Endothelial cell (in vitro differentiated cells): ENCODE measurements around the gene PDE4D. TPM values are rescaled to one million over a fixed set of nuclear protein-coding genes. Genes with fewer than 3 reads are reported as not detected.

Experiments
- DNase-seq: peaks from one replicate; pipeline ENCODE4 v3.0.0; 2021; ENCODE audit warnings: low spot score
- H3K27ac Mint-ChIP-seq: one replicate; pipeline ENCODE4 v1.8.0; 2021; ENCODE audit warnings: mixed read lengths, inconsistent platforms; ENCODE audit not compliant: unreplicated experiment
- H3K27me3 Mint-ChIP-seq: one replicate; pipeline ENCODE4 v1.8.0; 2021; ENCODE audit warnings: mild to moderate bottlenecking, moderate library complexity, mixed read lengths, inconsistent platforms; ENCODE audit not compliant: unreplicated experiment
- H3K36me3 Mint-ChIP-seq: one replicate; pipeline ENCODE4 v1.8.0; 2021; ENCODE audit warnings: mild to moderate bottlenecking, low read depth, mixed read lengths, inconsistent platforms; ENCODE audit not compliant: unreplicated experiment
- H3K4me1 Mint-ChIP-seq: one replicate; pipeline ENCODE4 v1.8.0; 2021; ENCODE audit warnings: mild to moderate bottlenecking, mixed read lengths, inconsistent platforms; ENCODE audit not compliant: unreplicated experiment
- H3K4me3 Mint-ChIP-seq: one replicate; pipeline ENCODE4 v1.8.0; 2021; ENCODE audit warnings: mild to moderate bottlenecking, mixed read lengths, inconsistent platforms; ENCODE audit not compliant: unreplicated experiment
- H3K9me3 Mint-ChIP-seq: one replicate; pipeline ENCODE4 v1.8.0; 2021; ENCODE audit warnings: mixed read lengths, inconsistent platforms; ENCODE audit not compliant: unreplicated experiment
- CTCF ChIP-seq: fragments of 200-600 bp; sonication (generic); IDR thresholded peaks from one replicate; pipeline ENCODE4 v1.5.0; 2021; ENCODE audit warnings: antibody characterized with exemption; ENCODE audit not compliant: unreplicated experiment
- total RNA-seq: library from RNA; stranded (reverse); fragmentation: NEBNext Ultra II Directional; extraction: Animal tissue kit (Norgen Biotek cat#: 25700); gene quantifications from one replicate; pipeline ENCODE4 v1.2.1, GENCODE V29; 2021; ENCODE audit not compliant: unreplicated experiment

The PDE4D gene
- total RNA-seq, 1 donor from 2014 or later, result 9.4 TPM

GRCh38 chr5:59287361-59287760, 606.2 kb downstream of the PDE4D start:
- Mint-ChIP-seq H3K27ac (peak overlapping the region; percentile 2), H3K9me3 (no peaks in the 10 kb centered on the region), H3K27me3 (no peaks in the 10 kb centered on the region), H3K36me3 (no peaks in the 10 kb centered on the region), H3K4me1 (peaks cover 11% of the 10 kb centered on the region), H3K4me3 (no peak overlapping the region)
- TF ChIP-seq CTCF, result no peak
- DNase-seq, result no peak

- H3K27ac Mint-ChIP-seq, result no peak overlapping the region
- DNase-seq, result no peak
- no peaks in the 10 kb centered on the region for H3K36me3 Mint-ChIP-seq
- no peaks in the 10 kb centered on the region for H3K27me3 Mint-ChIP-seq
- H3K4me3 Mint-ChIP-seq, result no peak overlapping the region
- no peak for TF ChIP-seq CTCF
- H3K4me1 Mint-ChIP-seq, result peaks cover 11% of the 10 kb centered on the region
- no peaks in the 10 kb centered on the region for H3K9me3 Mint-ChIP-seq
Observed at GRCh38 chr5:59286510-59286909, 607.0 kb downstream of the PDE4D start.

GRCh38 chr5:59285300-59286016, 608.1 kb downstream of the PDE4D start:
- DNase-seq, result no peak
- H3K36me3 Mint-ChIP-seq, result no peaks in the 10 kb centered on the region
- peaks cover 11% of the 10 kb centered on the region for H3K4me1 Mint-ChIP-seq
- no peaks in the 10 kb centered on the region for H3K27me3 Mint-ChIP-seq
- no peak for TF ChIP-seq CTCF
- H3K27ac Mint-ChIP-seq, result no peak overlapping the region
- H3K9me3 Mint-ChIP-seq, result no peaks in the 10 kb centered on the region
- H3K4me3 Mint-ChIP-seq, result no peak overlapping the region

- no peak for TF ChIP-seq CTCF
- Mint-ChIP-seq H3K36me3 (no peaks in the 10 kb centered on the region), H3K9me3 (no peaks in the 10 kb centered on the region), H3K4me3 (no peak overlapping the region), H3K27ac (no peak overlapping the region), H3K27me3 (no peaks in the 10 kb centered on the region), H3K4me1 (peaks cover 21% of the 10 kb centered on the region)
- DNase-seq, result no peak
Observed at GRCh38 chr5:59282726-59283125, 610.8 kb downstream of the PDE4D start.

GRCh38 chr5:59279979-59280378, 613.5 kb downstream of the PDE4D start:
- DNase-seq, result no peak
- Mint-ChIP-seq H3K4me3 (no peak overlapping the region), H3K36me3 (no peaks in the 10 kb centered on the region), H3K9me3 (no peaks in the 10 kb centered on the region), H3K27ac (no peak overlapping the region), H3K27me3 (peaks cover 5% of the 10 kb centered on the region), H3K4me1 (peaks cover 35% of the 10 kb centered on the region)
- no peak for TF ChIP-seq CTCF
